Activated naive CD8-positive, alpha-beta T cell (primary cell): Measurements from ENCODE around the gene FSTL4.

Source experiments
- H3K27ac Mint-ChIP-seq: one replicate; pipeline ENCODE4 v1.8.0; 2021; ENCODE audit warnings: mixed read lengths
- H3K27me3 Mint-ChIP-seq: one replicate; pipeline ENCODE4 v1.8.0; 2021; ENCODE audit warnings: mixed read lengths
- H3K36me3 Mint-ChIP-seq: one replicate; pipeline ENCODE4 v1.8.0; 2021; ENCODE audit warnings: mixed read lengths
- H3K4me1 Mint-ChIP-seq: one replicate; pipeline ENCODE4 v1.8.0; 2021; ENCODE audit warnings: low read depth, mixed read lengths
- H3K4me3 Mint-ChIP-seq: one replicate; pipeline ENCODE4 v1.8.0; 2021; ENCODE audit warnings: mild to moderate bottlenecking, mixed read lengths
- H3K9me3 Mint-ChIP-seq: one replicate; pipeline ENCODE4 v1.8.0; 2021; ENCODE audit warnings: low read depth, mixed read lengths

FSTL4 gene

DNA sequence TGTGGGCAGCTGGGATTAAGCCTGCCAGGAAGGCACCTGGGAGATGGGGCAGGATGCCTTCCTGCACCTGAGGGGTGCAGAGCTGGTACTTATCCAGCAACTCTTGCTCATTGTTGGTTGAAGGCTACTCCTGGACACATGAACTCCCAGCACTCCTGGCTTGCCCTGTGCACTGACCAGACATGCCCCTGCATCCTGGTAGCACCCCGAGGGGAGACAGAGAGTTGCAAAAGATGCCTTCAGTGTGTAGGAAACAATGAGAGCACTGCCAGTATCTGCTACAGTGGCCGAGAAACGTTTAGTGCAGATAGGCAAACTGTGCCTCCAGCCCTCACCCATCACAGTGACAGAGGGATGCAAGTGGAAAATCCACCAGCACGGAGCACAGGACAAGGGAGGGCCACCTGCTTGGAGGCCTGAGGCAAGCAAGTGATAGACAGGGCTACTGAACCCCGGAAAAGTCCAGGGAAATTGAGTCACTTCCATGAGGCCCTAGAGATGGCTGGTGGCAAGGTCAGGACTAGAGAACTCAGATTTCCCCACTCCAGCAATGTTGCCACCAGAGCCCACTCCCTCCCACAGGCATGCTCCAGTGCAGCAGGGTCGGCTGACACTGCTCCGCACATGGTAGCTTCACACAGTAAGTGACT is 171.1 kb downstream of the FSTL4 start:
- H3K4me1 Mint-ChIP-seq = no peaks in the 10 kb centered on the region
- H3K9me3 Mint-ChIP-seq = no peaks in the 10 kb centered on the region
- H3K4me3 Mint-ChIP-seq = no peak overlapping the region
- no peaks in the 10 kb centered on the region for H3K36me3 Mint-ChIP-seq
- H3K27me3 Mint-ChIP-seq = no peaks in the 10 kb centered on the region
- no peak overlapping the region for H3K27ac Mint-ChIP-seq

DNA sequence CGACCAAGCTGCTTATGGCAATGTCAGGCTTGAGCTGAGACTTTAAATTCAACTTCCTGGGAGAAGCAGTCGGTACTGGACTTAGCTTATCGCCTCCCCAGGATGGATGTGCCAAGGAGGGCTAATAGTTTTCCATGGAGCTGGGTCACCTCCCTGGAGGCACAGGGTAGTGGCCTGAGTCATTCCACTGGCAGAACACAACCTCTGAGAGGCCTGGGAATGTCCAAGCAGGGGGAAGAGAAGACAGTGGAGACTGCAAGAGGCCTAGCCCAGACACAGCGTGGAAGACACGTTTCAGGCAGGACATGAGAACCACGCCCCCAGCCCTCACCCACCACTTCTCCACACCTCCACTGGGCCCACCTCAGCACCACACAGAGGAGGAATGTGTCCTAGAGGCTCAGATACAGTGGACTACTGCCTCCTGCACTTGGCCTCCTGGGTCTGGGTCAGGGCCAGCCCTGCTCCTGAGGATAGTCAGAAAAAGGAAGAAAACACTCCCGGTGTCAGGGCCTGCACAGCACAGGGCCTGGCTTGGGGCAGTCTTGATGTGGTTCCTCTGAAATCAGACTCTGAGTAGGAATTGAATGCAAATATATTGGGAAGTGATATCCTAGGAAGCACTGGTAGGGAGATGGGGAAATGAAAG is 171.8 kb downstream of the FSTL4 start:
- no peaks in the 10 kb centered on the region for H3K27me3 Mint-ChIP-seq
- H3K4me3 Mint-ChIP-seq = no peak overlapping the region
- H3K36me3 Mint-ChIP-seq = no peaks in the 10 kb centered on the region

DNA sequence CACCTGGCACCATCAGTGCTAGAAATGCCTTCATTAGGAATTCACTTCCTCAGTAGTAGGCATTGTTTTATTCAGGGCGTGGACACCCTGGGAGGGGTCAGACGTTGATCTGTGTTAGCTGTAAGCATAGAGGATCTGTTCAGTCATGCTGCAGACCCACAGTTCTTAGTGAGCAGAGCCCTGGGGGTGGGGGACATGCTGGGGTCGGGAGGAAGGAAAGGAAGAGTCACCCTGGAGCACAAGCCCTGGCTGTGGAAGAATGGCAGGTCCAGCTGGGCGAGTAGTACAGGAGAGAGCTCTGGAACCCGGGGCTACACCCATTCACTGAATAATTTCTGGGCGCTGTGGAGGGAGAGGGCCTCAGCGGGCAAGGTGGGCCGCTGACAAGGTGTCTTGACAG is 172.5 kb downstream of the FSTL4 start:
- H3K36me3 Mint-ChIP-seq = no peaks in the 10 kb centered on the region
- H3K27me3 Mint-ChIP-seq = no peaks in the 10 kb centered on the region
- no peaks in the 10 kb centered on the region for H3K4me1 Mint-ChIP-seq
- H3K9me3 Mint-ChIP-seq = no peaks in the 10 kb centered on the region
- H3K27ac Mint-ChIP-seq = no peak overlapping the region
- H3K4me3 Mint-ChIP-seq = no peak overlapping the region

More for the DNA sequence above, 171.8 kb downstream of the FSTL4 start:
- no peaks in the 10 kb centered on the region for H3K9me3 Mint-ChIP-seq
- H3K4me1 Mint-ChIP-seq = no peaks in the 10 kb centered on the region
- no peak overlapping the region for H3K27ac Mint-ChIP-seq

DNA sequence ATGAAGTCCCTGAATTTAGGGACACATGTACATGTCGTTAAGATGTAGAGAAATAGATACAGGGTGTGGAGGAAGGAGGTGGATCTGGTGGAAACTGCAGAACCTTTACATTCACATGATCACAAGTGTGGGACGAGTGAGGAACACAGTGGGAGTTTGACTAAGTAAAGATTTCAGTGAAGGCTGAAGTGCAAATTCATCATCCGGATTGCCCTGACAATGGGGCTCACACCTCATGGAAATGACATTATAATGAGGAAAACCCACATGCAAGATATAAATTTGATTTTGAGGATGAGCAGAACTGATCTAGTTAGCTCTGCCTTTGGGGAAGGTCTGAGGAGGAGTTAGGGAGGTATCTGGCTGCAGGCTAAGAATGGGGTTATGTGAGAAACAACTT is 173.9 kb downstream of the FSTL4 start:
- Mint-ChIP-seq H3K36me3 (no peaks in the 10 kb centered on the region), H3K27ac (no peak overlapping the region), H3K4me3 (no peak overlapping the region), H3K27me3 (no peaks in the 10 kb centered on the region), H3K9me3 (no peaks in the 10 kb centered on the region), H3K4me1 (no peaks in the 10 kb centered on the region)

DNA sequence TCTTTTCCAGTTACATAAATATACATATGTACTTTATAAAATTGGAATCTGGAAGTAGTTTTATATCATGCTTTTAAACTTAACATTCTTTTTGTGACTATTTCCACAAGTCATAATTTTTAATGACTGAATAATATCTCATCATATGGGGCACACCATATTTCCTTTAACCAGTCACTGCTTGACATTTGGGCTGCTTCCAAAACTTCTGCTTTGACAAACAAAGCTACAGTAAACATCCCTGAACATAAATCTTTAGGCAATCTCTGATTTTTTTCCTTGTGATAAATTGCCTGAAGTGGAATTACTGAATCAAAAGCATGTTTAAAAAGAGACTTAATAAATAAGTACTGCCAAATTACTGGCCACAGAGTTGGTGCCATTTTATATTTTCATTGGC is 178.0 kb downstream of the FSTL4 start:
- H3K36me3 Mint-ChIP-seq = no peaks in the 10 kb centered on the region
- no peak overlapping the region for H3K4me3 Mint-ChIP-seq
- no peak overlapping the region for H3K27ac Mint-ChIP-seq
- H3K9me3 Mint-ChIP-seq = no peaks in the 10 kb centered on the region
- H3K27me3 Mint-ChIP-seq = no peaks in the 10 kb centered on the region
- no peaks in the 10 kb centered on the region for H3K4me1 Mint-ChIP-seq

DNA sequence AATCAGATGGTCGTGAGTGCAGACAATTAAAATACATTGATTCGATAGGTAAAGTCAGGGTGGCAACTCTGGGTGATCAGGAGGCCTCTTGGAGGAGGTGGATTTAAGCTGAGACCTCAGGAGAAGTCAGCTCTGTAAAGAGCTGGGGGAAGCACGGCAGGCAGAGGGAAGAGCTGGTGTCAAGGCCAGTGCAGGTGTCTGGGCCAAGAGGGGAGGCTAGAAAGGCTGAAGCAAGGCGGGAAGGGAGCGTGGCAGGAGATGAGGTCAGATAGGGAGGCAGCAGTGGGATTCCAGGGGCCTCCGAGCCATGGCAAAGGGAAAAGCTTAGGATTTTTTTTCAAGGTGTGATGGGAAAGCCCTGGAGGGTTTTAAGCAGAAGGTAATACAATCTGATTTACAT is 178.7 kb downstream of the FSTL4 start:
- no peaks in the 10 kb centered on the region for H3K36me3 Mint-ChIP-seq
- no peaks in the 10 kb centered on the region for H3K9me3 Mint-ChIP-seq
- H3K27me3 Mint-ChIP-seq = no peaks in the 10 kb centered on the region
- H3K4me1 Mint-ChIP-seq = no peaks in the 10 kb centered on the region
- no peak overlapping the region for H3K4me3 Mint-ChIP-seq
- no peak overlapping the region for H3K27ac Mint-ChIP-seq

DNA sequence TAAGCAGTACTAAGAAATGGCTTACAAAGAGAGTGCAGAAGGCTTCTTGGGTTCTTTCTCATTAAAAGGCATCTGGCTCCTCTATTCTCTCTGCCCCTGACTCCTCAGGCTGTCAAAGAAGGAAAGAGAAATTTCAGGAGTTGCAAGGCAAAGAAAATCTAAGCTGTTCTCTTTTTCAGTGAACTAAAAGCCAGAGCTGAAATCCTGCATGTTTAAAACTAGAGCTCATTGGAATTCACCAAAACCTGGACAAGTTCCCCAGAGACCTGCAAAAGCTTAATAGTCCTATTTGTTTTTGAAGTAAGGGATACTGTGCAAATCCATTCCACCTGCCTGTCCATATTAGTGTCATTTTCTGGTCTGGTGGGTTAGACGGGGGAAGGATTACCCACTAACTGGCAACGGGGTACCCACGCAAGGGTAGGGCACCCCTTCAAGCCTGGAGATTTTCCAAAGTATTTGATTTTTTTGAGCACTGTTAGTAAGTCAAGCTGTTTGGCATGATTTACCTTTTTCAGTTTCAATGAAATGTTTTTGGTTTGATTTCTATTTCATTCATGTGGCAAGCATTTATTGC is 179.3 kb downstream of the FSTL4 start:
- no peak overlapping the region for H3K4me3 Mint-ChIP-seq
- H3K4me1 Mint-ChIP-seq = no peaks in the 10 kb centered on the region
- H3K36me3 Mint-ChIP-seq = no peaks in the 10 kb centered on the region
- H3K27ac Mint-ChIP-seq = no peak overlapping the region
- no peaks in the 10 kb centered on the region for H3K27me3 Mint-ChIP-seq
- no peaks in the 10 kb centered on the region for H3K9me3 Mint-ChIP-seq

DNA sequence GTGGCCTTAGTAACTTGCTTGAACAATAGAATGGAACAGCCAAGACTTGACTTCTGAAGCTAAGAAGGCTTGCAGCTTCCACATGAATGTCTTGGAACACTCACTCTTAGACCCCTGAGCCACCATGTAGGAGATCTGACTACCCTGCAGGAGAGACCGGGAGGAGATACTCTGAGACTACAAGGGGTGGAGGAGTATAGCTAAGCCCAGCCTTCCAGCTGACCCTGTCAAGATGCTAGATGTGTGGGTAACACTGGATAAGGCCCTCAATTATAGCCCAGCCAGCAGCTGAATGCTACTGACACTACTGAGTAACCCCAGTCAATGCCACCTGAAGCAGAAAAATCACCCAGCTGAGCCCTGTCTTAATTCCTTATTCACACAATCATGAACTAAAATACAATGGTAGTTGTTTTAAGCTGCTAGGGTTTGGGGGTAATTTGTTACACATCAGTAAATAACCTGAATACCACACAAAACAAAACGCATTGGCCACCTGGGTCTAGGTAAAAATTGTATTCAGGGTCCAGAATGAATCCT is 180.9 kb downstream of the FSTL4 start:
- H3K9me3 Mint-ChIP-seq = no peaks in the 10 kb centered on the region
- H3K4me3 Mint-ChIP-seq = no peak overlapping the region
- no peaks in the 10 kb centered on the region for H3K36me3 Mint-ChIP-seq
- no peaks in the 10 kb centered on the region for H3K27me3 Mint-ChIP-seq
- H3K4me1 Mint-ChIP-seq = no peaks in the 10 kb centered on the region
- H3K27ac Mint-ChIP-seq = no peak overlapping the region

DNA sequence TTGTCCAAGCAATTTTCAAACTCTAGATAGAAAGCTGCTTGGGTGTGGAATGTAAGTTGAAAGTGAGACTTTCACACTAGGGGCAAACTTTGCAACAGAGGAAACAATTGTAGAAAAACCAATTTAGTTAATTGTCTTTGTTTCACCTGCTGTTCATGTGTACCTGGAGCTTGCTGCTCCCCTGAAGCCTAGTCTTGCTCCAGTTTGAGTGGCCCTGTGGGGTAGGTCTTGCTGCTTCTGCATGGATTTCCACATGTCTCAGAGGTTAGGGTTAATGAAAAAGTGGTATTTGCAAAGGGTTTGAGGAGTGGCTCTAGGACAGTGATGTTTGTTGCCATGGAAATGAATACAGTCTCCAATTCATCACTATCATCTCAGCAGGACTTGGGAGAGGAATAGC is 182.2 kb downstream of the FSTL4 start:
- Mint-ChIP-seq H3K27me3 (no peaks in the 10 kb centered on the region), H3K27ac (no peak overlapping the region), H3K9me3 (no peaks in the 10 kb centered on the region), H3K36me3 (no peaks in the 10 kb centered on the region), H3K4me1 (no peaks in the 10 kb centered on the region), H3K4me3 (no peak overlapping the region)

DNA sequence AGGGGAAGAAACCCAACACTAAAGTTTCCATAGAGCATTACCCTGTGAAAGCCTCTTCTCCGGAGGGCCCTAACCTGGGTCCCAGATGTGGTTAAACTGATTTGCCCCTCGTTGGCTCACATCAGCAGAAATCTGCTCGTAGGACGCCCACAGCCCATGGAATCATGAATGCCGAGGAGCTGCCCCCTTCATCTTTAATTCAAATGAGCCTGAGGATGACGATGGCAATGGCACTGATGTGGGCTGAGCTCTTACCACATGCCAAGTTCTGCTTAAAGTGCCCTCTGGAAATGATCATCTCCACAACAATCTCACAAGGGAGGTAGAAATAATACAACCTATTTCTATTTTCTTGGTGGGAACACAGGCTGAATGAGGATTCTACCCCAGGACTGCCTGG is 183.3 kb downstream of the FSTL4 start:
- Mint-ChIP-seq H3K36me3 (no peaks in the 10 kb centered on the region), H3K27me3 (no peaks in the 10 kb centered on the region), H3K27ac (no peak overlapping the region), H3K9me3 (no peaks in the 10 kb centered on the region), H3K4me1 (no peaks in the 10 kb centered on the region), H3K4me3 (no peak overlapping the region)

DNA sequence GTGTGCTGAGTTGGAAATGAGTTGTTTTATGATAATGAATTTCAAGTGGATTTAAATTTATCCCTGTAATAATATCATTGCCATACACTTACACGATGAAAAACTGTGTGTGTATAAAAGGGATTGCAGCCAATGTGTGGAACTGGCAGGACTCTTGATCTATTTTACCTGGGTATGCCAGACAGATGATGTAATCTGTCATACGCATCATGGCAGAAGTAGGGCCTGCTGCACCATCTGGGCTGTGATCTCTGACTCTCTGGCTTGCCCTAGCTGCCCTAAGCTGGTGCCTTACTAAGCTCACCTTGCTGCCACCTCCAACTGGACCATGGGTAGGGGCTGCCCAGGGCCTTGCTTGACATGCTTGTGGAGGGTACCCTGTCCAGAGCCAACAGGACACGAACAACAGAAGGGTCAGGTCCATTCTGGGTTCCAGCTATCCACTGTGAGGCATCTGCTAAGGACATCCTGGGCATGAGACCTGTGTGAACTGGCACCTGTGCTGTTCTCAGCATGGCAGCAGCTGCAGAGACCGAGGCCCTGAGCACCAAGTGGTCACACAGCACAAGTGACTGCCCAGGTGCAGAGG is 184.2 kb downstream of the FSTL4 start:
- Mint-ChIP-seq H3K4me1 (peaks cover 6% of the 10 kb centered on the region), H3K36me3 (no peaks in the 10 kb centered on the region), H3K4me3 (no peak overlapping the region), H3K27me3 (peaks cover 2% of the 10 kb centered on the region), H3K27ac (no peak overlapping the region), H3K9me3 (no peaks in the 10 kb centered on the region)

DNA sequence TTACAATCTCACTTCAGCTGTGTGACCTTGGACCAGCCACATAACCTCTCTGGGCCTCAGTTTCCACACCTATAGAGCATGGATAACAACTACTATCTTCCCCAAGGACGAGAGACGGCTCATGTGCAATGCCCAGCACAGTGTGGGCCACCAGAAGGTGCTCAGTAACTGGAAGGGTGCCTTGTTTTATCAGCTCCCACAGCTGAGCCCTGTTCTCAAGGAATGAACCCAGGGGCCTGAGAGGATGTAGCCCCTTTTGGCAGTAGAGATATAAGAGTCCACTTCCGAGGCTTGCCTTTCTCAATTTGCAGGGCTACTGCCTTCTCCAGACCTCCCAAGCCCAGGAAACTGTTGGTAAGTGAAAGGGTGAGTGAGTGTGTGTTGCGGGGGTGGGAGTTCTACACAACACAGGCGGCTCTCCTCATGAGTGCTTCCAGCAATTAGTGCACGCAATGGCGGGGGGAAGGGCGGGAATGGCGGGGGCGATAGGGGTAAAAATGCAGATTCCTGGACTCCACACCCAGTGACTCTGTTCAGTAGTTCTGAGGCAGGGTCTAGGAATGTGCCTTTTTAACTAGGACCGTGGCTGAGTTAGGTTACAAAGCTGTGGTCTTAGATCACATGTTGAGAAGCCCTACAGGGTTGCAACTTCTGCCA is 185.1 kb downstream of the FSTL4 start:
- H3K9me3 Mint-ChIP-seq = no peaks in the 10 kb centered on the region
- H3K27ac Mint-ChIP-seq = no peak overlapping the region
- no peak overlapping the region for H3K4me3 Mint-ChIP-seq
- peaks cover 2% of the 10 kb centered on the region for H3K27me3 Mint-ChIP-seq
- H3K36me3 Mint-ChIP-seq = no peaks in the 10 kb centered on the region
- peaks cover 6% of the 10 kb centered on the region for H3K4me1 Mint-ChIP-seq

DNA sequence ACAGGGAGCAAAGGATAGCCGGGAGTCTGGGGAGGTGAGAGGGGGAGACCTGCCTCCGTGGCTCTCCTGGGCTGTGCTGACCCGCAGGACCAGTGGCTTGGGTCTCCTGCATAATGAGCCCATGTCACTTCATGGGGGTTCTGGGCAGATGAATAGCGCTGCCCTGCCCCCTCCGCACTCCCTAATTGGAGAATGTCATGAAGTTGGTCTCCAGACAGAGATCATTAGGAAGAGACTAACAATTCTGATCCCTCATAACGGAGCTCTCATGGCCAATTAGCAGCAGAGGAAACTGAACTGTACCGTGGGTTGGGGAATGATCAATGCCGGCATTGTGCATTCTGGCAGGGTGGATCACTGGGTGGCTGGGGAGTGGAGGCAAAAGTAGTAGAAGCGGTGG is 186.1 kb downstream of the FSTL4 start:
- H3K27ac Mint-ChIP-seq = no peak overlapping the region
- no peaks in the 10 kb centered on the region for H3K9me3 Mint-ChIP-seq
- no peak overlapping the region for H3K4me3 Mint-ChIP-seq
- no peaks in the 10 kb centered on the region for H3K36me3 Mint-ChIP-seq
- peaks cover 2% of the 10 kb centered on the region for H3K27me3 Mint-ChIP-seq
- peaks cover 6% of the 10 kb centered on the region for H3K4me1 Mint-ChIP-seq

DNA sequence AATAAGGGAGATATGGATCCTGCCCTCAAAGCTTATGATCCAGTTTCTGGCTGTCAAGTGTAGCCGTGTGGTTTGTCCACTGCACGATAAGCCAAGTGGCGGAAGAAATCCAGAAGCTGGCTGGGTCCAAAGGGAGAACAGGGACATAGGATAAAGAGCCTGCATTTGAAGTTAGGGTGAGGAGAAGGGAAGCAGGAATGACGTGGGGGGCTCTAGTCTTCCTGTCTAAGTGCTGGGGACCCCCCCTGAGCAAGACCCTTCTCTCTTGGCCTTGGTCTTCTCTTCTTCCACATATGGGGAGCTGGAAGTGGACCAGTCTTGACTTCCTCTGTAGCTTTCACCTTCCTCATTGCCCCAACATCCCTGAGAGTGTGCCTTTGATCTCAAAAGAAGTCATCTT is 186.6 kb downstream of the FSTL4 start:
- no peaks in the 10 kb centered on the region for H3K36me3 Mint-ChIP-seq
- peaks cover 2% of the 10 kb centered on the region for H3K27me3 Mint-ChIP-seq
- H3K4me1 Mint-ChIP-seq = peaks cover 6% of the 10 kb centered on the region
- no peaks in the 10 kb centered on the region for H3K9me3 Mint-ChIP-seq
- H3K27ac Mint-ChIP-seq = no peak overlapping the region
- H3K4me3 Mint-ChIP-seq = no peak overlapping the region

DNA sequence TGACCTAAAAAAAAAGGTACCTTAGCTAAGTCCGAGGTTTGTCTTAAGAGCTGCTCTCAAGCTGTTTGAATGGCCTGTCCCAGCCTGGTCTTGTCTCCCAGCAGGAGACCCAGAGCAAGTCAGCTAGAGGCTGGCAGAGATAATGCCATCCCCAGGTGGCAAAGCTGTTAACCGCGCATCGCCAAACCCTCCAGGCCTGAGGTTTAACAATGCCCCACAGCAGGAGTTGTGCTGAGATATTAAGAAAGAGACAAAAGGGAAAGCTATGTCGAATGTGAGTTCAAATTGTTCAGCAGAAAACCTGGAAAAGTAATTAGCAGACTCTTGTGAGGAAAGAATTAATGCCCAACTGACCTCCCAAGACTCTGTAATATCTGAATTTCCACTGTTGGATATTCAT is 187.1 kb downstream of the FSTL4 start:
- Mint-ChIP-seq H3K27me3 (peaks cover 2% of the 10 kb centered on the region), H3K27ac (no peak overlapping the region), H3K36me3 (no peaks in the 10 kb centered on the region), H3K4me3 (no peak overlapping the region), H3K9me3 (no peaks in the 10 kb centered on the region), H3K4me1 (peaks cover 6% of the 10 kb centered on the region)
